SK-N-MC (cell line): ENCODE measurements around the gene TSPOAP1.

Experiments
- EZH2 ChIP-seq: fragments of 200-600 bp; sonication (generic); IDR thresholded peaks from one replicate; pipeline ENCODE4 v1.6.1; 2017; ENCODE audit warnings: antibody characterized with exemption
- FOXP2 ChIP-seq: optimal IDR thresholded peaks from 2 replicates; pipeline ENCODE3; 2011; ENCODE audit warnings: mild to moderate bottlenecking, moderate library complexity; ENCODE audit not compliant: insufficient read depth; ENCODE audit errors: extremely low read length, control extremely low read depth
- POLR2AphosphoS5 ChIP-seq: IDR thresholded peaks from 2 replicates; pipeline ENCODE4 v1.6.1; 2012; ENCODE audit warnings: mild to moderate bottlenecking, low read depth, low read length, borderline replicate concordance

GRCh38 chr17:58265902-58266875 lies 62.4 kb downstream of the TSPOAP1 start:
- TF ChIP-seq EZH2 (no peak), FOXP2 (no peak), POLR2AphosphoS5 (no peak)
